CD4-positive, alpha-beta T cell treated with Interleukin-2 at 100 ng/mL for 4 hours (primary cell): ENCODE measurements around the gene MYB.
"Not testable (repeated sequence)": the region's sequence is repeated elsewhere in the genome, so short reads cannot be mapped to it uniquely, and the experiment has no call there.

Source experiments
- DNase-seq: peaks from one replicate; pipeline ENCODE4 v3.0.0-alpha.2; 2020; ENCODE audit warnings: low spot score

MYB gene

DNA sequence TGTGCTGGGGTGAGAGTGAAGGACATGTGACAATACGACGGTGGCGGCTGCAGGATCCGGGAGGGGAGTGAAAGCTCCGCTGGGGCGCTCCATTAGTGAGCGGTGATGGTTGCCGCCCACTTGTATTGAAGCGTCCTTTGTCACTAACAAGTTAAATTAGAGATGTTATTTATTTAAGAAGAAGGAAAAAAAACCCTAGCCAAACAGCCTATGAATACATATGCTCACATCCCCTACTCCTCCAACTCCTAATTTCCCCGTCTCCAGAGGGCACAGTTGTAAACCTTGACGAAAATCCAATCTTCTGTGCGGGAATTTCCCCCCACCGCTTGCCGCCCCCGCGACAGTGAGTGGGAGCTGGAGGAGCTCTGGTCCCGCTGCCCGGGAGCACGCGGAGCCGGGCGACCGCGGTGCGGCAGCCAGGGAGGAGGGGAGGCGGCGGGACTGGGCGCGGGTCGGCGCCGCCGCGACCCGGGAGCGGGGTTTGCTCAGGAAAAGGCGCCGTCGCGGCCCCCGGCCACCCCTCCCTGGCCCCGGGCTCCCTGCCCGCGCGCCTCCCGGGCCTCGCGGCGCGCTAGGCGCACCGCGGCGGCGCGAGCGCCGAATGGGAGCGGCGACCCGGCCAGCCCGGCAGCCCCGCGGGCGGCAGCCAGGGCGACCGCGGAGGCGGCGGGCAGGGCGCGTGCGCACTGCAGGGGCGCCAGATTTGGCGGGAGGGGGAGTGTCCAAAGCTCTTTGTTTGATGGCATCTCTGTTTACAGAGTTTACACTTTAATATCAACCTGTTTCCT, at the start of gene MYB:
Gene MYB, plus strand, starts transcription at position 767 of the 791 bp plus-strand sequence. CDS start 206 bp downstream, outside the sequence.
- DNase-seq: peak; percentile 81

DNA sequence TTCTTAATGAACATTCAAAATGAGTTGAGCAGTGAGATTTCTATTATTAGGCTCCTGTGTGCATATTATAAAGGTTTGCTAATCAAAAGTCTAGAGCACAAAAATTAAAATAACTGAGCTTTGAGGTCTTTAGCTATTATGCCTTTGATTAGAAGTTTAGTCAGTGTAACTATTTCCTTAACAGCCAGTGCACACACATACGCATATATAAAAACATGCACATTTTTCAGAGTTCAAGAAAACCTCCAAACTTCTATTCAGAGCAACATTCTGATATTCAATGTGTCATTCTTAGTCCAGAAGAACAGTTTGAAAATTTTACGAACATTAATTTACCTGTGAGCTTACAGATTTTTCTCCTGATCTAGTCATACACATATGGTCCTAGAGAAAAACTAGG, 48.3 kb upstream of the MYB start:
- no peak for DNase-seq

DNA sequence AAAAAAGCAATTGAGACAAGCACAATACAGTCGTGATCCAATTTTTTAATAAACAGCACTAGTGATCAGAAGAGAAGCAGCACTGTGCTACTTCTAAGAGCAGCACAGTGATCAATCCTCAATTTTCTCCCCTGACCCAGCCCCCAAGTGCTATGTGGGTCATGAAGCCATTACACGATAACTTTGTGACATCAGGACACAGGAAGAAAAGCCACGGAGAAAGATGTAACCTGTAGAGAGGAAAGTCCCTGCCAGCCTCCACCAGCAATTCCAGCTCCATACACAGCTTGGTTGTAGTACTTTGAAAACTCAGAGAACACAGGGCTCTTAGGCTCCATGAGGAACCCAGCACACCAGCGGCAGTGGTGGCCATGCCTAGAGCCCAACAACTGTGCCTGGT, 45.3 kb upstream of the MYB start:
- DNase-seq: no peak

DNA sequence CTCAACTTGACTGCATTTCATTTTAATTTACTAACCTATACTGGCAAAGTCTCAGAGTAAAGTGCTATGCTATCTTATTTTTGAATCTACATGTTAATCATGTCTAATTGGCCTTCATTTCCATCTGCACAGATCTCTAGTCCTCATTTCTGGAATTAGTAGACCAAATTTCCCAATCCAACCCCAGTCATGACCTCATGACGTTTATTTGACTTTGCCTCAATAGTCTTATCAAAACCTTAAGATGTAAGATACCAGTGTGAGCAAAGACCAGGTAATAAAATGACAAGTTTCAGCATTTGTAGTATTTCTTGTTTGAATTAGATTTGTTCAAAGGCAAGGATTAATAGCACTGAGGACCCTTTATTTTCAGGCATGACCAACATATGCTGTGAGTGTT, 43.3 kb upstream of the MYB start:
- no peak for DNase-seq

DNA sequence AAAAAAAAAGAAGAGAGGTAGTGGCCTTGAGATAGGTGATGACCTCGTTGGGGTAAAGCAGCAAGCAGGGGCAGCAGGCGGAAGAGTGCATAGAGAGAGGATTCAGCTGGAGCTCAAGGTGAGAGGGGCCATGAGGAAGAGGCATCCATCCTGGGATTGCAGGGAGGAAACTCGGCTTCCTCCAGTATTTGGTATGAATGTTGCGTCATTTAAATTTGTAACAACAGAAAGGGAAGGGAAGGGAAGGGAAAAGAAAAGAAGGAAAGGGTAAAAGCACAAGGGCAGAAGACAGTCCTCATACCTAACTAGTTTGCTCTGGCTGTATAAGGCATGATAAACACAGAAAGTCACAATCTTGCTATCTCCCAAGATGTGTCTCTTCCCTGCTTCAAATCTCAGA, 39.9 kb upstream of the MYB start:
- no peak for DNase-seq

DNA sequence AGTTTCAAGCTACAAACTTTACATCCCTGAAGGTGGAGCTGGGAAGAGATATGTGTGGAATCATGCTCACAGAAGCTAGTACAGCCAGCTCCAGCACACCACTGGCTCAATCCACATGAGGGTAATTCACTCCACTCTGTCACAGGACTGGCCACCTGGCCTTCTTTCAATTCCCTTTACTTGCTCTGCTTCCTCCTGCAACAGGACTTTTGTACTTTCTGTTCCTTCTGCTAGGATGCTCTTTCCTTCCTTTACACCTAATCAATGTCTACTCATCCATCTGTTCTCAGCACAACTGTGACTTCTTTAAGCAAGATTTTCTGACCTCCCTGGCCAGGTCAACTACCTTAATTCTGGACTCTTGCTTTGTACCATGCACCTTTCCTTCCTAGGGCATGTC, 39.4 kb upstream of the MYB start:
- no peak for DNase-seq

DNA sequence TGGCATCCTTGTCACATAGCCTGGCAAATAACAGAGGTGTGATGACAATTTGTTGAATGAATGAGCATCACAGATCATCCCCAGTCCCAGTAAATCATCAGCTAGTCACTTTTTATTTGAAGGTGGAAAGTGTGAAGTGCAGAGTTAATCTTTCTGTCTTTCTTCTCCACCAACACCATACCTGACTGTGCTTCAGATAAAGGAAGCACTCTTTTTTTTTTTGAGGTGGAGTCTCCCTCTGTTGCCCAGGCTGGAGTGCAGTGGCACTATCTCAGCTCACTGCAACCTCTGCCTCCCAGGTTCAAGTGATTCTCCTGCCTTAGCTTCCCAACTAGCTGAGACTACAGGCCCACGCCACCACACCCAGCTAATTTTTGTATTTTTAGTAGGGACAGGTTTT, 38.9 kb upstream of the MYB start:
- DNase-seq: not testable (repeated sequence)

DNA sequence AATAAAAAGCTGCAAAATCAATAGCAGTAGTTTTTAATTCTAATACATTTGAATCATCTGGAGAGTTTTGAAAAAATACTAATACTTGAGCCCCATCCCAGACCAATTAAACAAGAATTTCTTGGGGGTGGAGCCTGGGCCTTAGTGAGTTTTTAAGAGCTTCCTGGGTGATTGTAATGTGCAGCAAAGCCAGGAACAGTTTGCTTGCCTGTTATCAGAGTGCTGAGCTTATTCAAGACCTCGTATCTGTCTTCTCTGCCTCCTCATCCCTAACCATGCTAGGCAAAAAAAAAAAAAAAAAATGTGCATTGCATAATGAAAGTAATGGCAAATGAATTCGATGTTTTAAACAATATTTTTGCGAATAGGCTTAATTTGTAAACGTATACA, 36.4 kb upstream of the MYB start:
- DNase-seq: no peak

DNA sequence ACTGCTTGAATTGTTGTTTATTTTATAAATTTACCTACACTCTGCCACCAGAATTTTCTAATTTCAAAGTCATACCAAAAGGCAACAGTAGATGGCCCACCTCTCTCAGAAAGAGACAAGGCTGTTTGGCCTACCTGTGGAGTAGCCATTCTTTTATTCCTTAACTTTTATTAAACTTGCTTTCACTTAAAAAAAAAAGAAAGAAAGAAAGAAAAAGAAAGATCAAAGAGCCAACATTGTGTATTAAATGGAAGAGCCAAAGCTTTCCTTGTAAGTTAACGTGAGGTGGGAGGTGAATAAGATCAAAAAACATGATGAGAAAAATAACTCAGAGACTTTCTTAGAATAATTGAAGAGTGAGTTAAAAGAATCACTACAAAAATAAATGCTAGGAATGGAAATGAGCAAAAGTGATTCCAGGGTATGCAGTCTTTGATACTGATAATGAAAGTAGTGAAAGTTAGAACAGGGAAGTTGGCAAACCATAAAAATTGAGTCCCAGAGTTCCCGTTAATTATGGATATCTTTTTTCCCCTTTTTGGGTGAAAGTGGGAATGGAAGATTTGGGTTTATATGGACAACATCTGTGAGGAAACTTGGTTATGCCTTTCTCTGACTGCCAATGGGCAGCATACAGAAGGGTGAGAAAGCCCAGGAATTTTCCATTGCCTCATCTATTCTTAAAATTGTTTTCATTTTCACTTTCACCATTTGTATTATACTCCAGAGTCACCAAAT, 35.9 kb upstream of the MYB start:
- DNase-seq: peak; percentile 60

DNA sequence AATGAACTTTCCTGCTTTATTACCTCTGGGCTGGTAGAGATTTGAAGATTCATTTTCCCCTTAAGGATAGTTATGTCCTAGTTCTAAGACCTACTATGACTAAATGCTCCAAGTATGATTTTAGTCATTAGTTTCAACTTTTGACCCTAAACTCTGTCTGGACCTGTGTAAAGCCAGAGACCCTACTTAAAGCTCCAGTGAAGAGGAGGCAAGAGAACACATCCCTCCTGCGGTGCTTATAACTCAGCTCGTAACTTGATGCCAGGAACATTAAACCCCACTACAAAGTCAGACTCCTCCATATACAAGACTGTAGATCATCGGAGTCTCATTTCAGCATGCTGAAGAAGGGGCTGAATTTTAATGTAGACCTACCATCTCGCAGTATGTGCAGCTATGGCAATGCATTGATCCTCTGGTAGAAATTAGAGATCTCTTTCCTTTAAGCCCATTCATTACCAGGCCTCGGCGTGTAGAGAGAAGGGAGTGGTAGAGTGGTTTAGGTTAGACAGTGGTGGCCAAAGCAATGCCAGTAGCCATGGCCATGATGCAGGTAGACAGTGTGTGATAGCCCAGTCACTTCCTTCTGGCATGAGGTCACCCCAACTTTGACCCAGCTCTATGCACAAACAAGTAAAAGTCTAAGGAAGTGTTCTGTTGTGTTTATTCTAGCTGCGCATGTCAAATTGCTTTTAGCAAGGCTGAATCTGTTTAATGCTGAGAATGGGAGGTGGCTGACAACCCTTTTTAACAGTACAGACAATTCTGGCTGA, 34.8 kb upstream of the MYB start:
- no peak for DNase-seq

DNA sequence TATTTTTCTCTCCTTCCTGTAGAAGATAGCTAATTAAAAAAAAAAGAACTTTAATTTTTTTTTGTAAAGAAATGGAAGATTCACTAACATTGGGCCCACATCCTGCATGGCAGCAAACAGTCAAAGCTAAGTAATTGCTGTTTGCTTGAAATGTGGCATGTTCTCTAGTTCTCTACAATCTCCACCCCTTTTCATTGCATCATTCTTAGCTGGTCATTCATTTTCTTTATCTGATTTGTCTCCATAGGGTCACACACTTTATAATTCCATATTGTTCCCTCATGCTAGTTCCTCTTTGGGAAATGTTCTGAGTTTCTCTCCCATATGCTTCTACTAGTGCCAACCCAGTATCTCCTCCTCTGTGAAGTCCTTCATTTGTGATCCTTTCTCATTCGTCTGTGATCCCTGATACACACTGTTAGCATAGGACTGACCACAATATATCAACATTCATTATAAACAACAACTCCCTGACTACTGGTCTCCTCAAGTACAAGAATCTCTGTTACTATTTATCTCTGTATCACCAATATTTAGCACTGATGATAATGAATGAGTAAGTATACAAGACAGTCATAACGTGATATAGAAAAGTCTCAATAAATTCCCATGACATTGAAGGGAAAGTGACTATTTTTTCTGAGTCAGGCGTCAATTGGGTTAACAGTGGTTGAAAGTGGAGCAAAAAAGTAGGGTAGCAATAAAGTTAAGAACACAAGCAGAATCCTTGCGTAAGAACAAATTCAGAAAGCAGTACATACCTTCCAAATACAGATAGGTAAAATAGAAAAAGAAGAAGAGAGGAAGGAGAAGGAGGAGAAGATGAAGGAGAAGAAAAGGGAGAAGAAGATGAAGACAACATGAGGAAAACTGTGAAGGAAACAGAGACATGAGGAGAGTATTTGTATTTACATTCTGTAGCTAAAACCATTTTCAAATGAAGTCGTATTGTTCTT, 33.2 kb upstream of the MYB start:
- no peak for DNase-seq

DNA sequence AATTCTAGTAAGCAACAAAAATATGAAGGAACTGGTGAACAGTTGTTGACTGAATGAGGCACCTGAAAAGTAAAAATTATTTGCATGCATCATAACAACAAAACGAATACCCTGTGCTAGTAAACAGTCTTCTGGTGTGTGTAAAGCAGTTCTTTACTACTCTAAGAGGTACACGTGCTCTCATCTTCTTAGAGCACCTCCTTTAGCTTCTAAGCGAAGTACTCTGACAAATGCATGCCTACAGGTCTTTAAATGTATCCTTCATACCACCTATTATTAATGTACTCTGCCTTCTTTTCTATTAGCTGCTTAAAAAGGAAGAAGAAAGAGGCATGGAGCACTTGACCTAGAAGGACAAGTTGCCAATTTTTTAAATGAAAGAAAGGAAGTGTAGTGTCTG, 32.2 kb upstream of the MYB start:
- DNase-seq: no peak

DNA sequence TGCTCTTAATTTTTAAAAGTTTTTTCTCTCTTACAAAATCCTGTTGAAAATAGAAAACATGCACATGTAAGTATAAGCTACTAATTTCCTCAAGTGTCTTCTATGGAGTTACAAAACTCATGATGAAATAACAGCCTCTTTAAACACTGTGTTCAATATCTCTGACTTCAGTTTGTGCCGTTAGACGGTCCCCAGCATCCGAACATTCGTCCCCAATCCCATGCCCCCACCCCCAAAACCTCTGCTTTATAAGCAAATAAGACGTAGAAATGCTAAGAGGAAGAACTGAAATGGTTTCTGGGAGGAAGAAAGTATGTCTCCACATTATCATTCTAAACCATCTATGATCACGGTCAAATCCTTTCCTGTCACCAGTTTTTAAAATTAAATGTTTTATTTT, 31.7 kb upstream of the MYB start:
- no peak for DNase-seq

DNA sequence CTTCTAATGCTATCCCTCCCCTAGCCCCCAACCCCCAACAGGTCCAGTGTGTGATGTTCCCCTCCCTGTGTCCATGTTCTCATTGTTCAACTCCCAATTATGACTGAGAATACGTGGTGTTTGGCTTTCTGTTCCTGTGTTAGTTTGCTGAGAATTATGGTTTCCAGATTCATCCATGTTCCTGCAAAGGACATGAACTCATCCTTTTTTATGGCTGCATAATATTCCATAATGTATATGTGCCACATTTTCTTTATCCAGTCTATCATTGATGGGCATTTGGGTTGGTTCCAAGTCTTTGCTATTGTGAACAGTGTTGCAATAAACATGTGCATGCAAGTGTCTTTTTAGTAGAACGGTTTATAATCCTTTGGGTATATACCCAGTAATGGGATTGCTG, 30.6 kb upstream of the MYB start:
- not testable (repeated sequence) for DNase-seq

DNA sequence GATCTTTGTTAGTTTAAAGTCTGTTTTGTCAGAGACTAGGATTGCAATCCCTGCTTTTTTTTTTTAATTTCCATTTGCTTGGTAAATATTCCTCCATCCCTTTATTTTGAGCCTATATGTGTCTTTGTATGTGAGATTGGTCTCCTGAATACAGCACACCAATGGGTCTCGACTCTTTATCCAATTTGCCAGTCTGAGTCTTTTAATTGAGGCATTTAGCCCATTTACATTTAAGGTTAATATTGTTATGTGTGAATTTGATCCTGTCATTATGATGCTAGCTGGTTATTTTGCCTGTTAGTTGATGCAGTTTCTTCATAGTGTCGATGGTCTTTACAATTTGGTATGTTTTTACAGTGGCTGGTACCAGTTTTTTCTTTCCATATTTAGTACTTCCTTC, 27.0 kb upstream of the MYB start:
- DNase-seq: not testable (repeated sequence)

DNA sequence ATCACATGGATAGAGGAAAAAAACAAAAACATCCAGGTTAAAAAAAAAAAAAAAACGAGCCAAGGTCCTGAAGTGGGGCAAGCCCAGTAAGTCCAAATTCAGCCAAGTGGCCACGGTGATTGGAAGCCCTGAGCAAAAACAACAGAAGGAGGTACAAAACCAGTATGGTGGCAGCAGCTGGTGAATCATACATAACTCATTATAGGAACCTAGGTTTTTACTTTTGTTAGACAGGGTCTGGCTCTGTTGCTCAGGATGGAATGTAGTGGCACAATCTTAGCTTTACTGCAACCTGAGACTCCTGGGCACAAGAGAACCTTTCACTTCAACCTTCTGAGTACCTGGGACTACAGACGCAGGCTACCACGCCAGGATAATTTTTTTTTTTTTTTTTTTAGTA, 22.7 kb upstream of the MYB start:
- DNase-seq: no peak

DNA sequence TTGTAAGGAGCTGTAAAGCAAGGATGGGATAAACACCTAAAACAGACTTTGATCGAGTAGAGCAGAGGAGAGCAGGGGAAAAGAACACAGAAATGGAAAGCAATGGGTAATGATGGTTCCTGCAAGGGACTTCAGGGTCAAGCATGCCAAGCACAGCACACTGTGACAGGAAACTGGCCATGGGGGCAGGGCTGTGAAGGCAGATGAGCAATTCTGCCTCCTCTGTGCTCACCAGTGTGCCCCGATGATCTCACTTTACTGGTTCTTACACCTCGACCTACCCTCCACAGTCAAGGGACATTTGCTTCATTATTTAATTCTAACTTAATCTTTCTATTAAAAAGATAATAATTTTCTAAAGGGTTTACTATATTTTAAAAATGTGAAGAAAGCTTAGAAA, 21.6 kb upstream of the MYB start:
- DNase-seq: no peak

DNA sequence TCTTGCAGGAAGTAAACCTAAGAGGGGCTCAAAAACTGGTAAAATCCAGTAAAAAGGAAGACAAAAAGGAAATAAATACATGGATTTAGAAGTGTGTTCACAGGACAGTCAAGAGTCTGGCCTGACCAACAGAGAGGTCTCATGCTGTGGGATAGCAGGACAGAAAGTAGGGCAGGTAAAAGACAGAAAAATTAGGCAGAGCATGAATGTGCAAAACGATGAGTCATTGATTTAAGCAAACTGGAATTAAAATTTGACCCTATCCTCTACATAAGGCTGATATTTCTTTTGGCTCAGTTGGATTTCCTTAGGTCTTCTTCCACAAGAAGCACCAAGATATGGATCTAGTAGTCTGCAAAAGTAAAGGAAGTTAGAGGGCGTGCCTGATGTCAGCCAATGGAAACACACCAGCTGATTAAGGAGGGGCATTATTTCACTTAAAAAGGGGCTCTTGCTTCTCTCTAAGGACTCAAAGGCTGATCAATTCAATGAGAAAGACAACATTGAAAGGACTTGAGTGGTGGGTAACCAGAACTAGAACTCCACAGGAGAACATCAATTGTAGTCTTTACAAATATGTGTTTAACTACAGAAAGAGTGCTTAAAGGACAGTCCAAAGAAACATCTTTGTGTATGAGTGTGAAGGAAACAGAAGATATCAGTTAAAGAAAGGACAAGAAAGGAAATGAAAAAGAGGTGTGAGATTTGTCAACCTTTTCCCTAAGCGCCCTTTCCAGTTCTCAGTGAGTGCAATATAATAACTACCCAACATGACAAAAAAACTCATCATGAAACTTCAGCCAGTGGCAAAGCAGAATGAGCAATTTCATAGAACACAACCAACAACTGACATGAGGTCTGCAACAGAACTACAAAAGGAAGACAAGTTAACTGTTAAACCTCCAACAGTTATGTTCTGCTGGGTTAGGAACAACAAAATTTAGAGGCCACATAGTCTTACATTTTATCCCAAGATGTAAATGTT, 19.4 kb upstream of the MYB start:
- no peak for DNase-seq

DNA sequence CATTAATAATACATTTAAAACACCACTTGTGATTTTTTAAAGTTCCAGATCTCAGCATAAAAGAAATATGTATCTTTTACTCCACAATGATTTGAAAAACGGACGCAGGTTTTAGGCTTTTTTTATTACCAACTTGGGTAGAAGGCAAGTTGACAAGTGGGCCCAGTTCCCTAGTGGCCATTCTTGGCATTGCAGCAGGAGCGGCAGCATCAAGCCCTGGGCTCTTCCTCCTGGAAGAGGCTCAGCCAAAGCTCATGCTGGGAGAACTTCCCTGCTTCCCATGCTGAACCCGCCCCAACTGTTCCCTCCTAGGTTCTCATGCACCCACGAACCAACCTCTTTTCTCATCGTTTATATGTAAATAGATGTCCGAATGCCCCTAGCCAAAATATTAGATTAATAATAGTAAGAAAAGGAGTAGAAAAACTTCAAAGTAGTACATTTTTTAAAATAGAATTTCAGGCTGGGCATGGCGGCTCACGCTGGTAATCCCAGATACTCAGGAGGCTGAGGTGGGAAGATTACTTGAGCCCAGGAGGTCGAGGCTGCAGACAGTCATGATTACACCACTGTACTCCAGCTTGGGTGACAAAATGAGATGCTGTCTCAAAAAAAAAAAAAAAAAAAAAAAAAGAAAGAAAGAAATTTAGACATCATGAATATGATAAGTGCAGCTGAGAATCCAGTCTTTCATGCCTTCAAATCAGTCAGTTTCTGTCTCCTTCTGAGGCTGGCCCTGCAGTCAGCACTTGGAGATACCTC, 18.2 kb upstream of the MYB start:
- peak; percentile 48 for DNase-seq

DNA sequence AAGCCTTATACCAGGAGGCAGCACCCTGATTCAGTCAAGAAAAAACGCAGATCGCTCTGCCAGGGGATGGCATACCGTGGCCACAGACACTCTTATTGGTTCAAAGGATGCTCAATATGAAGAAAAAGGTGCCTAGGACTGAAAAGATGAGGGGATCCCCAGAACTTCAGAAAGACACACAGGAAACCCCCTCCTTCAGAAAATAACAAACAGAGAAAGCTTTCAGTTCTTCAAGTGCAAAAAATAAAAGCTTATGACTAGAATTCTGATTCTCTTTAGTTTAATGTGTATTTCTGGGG, 17.7 kb upstream of the MYB start:
- peak; percentile 82 for DNase-seq
